ENCODE measurements around the gene SLC47A2.

GRCh38 chr17:19630661-19631060 is 85.7 kb downstream of the SLC47A2 start:
- no peak for TF ChIP-seq EZH2 (IDR thresholded peaks at IDR 0.05; ENCODE audit: low read length)
- TF ChIP-seq, protein P1, sequence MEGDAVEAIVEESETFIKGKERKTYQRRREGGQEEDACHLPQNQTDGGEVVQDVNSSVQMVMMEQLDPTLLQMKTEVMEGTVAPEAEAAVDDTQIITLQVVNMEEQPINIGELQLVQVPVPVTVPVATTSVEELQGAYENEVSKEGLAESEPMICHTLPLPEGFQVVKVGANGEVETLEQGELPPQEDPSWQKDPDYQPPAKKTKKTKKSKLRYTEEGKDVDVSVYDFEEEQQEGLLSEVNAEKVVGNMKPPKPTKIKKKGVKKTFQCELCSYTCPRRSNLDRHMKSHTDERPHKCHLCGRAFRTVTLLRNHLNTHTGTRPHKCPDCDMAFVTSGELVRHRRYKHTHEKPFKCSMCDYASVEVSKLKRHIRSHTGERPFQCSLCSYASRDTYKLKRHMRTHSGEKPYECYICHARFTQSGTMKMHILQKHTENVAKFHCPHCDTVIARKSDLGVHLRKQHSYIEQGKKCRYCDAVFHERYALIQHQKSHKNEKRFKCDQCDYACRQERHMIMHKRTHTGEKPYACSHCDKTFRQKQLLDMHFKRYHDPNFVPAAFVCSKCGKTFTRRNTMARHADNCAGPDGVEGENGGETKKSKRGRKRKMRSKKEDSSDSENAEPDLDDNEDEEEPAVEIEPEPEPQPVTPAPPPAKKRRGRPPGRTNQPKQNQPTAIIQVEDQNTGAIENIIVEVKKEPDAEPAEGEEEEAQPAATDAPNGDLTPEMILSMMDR (optimal IDR thresholded peaks at IDR 0.05 in 1 of 3, IDR thresholded peaks at IDR 0.05 in 1 of 3, conservative IDR thresholded peaks at IDR 0.05 in 1 of 3; ENCODE audit: extremely low read depth in 1 of 3, insufficient read depth in 2 of 3, low read length in 3 of 3), result no peak
